ENCODE measurements around the gene P4HA2.
A peak's percentile ranks its signal among the peaks of the same experiment; 100 is the strongest.

P4HA2 gene

GRCh38 chr5:132246806-132247205, 19.2 kb upstream of the P4HA2 start:
- no peak for DNase-seq

- no peak for DNase-seq
Observed at GRCh38 chr5:132245593-132245992, 17.9 kb upstream of the P4HA2 start.

GRCh38 chr5:132243366-132243977, 15.8 kb upstream of the P4HA2 start:
- no peak for DNase-seq

GRCh38 chr5:132239776-132240175, 12.1 kb upstream of the P4HA2 start:
- DNase-seq = no peak

- DNase-seq = no peak
Observed at GRCh38 chr5:132238901-132239500, 11.3 kb upstream of the P4HA2 start.

GRCh38 chr5:132238169-132238744, 10.6 kb upstream of the P4HA2 start:
- peak; percentile 58 for DNase-seq

GRCh38 chr5:132237670-132238069, 10.0 kb upstream of the P4HA2 start:
- DNase-seq = no peak

- DNase-seq = no peak
Observed at GRCh38 chr5:132237141-132237540, 9.5 kb upstream of the P4HA2 start.

GRCh38 chr5:132235340-132235739, 7.7 kb upstream of the P4HA2 start:
- no peak for DNase-seq

GRCh38 chr5:132234684-132235062, 7.0 kb upstream of the P4HA2 start:
- DNase-seq = no peak

GRCh38 chr5:132233811-132234683, 6.4 kb upstream of the P4HA2 start:
- no peak for DNase-seq

GRCh38 chr5:132233081-132233480, 5.4 kb upstream of the P4HA2 start:
- DNase-seq = no peak

- DNase-seq = no peak
Observed at GRCh38 chr5:132232465-132232864, 4.8 kb upstream of the P4HA2 start.

GRCh38 chr5:132230871-132231270, 3.2 kb upstream of the P4HA2 start:
- no peak for DNase-seq

- no peak for DNase-seq
Observed at GRCh38 chr5:132229236-132229635, 1.6 kb upstream of the P4HA2 start.

- no peak for DNase-seq
Observed at GRCh38 chr5:132228241-132229035, 785 bp upstream of the P4HA2 start.

GRCh38 chr5:132227235-132227484, 493 bp downstream of the P4HA2 start:
- no peak for DNase-seq

- DNase-seq = no peak
Observed at GRCh38 chr5:132226516-132227234, 978 bp downstream of the P4HA2 start.

- DNase-seq = peak; percentile 47
Observed at GRCh38 chr5:132225165-132226032, 2.3 kb downstream of the P4HA2 start.

GRCh38 chr5:132224716-132225115, 2.9 kb downstream of the P4HA2 start:
- DNase-seq = no peak

- no peak for DNase-seq
Observed at GRCh38 chr5:132223861-132224260, 3.8 kb downstream of the P4HA2 start.

Measured in GOT3 (cell line).